ENCODE data around the gene PACRG. TPM values are rescaled to one million over a fixed set of nuclear protein-coding genes. Genes with fewer than 3 reads are reported as not detected.

The PACRG gene
- total RNA-seq, 1 donor = 1.4 TPM

DNA sequence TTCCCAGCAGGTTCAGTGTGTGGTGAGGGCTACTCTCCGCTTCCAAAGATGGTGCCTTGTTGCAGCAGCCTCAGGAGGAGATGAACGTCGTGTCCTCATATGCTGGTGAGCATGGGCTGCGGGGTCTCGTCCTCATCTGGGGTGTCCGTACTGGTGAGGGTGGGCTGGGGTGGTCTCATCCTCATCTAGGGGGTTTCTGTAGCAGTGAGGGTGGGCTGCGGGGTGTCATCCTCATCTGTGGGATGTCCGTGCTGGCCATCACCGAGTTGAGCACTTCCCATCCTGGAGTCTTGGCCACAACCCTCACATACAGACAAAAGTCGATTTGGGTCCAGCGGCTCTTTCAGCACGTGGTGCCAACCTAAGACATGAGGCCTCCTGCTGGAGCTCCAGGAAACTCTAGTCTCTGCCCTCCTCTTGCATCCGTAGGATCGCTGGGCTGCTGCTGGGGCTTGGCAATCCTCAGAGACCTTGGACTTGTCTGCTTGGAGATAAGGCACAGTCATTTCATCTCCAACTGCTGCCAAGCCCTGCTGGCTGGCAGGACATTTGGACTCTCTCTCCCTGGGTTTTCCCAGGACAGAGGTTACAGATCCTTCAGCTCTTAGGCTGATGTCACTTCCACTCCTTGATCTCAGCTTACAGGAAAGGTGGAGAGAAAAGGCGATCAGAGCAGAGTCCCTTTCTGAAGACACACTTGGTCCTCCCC lies 160.4 kb downstream of the PACRG start:
- H3K4me1 ChIP-seq (ENCODE audit: insufficient read depth, low read length) = no peaks in the 10 kb centered on the region
- TF ChIP-seq, protein P1, sequence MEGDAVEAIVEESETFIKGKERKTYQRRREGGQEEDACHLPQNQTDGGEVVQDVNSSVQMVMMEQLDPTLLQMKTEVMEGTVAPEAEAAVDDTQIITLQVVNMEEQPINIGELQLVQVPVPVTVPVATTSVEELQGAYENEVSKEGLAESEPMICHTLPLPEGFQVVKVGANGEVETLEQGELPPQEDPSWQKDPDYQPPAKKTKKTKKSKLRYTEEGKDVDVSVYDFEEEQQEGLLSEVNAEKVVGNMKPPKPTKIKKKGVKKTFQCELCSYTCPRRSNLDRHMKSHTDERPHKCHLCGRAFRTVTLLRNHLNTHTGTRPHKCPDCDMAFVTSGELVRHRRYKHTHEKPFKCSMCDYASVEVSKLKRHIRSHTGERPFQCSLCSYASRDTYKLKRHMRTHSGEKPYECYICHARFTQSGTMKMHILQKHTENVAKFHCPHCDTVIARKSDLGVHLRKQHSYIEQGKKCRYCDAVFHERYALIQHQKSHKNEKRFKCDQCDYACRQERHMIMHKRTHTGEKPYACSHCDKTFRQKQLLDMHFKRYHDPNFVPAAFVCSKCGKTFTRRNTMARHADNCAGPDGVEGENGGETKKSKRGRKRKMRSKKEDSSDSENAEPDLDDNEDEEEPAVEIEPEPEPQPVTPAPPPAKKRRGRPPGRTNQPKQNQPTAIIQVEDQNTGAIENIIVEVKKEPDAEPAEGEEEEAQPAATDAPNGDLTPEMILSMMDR (IDR thresholded peaks at IDR 0.05; ENCODE audit: extremely low read depth, low read depth, low read length) = no peak
- no peaks in the 10 kb centered on the region for H3K36me3 ChIP-seq (ENCODE audit: insufficient read depth, low read length)
- H3K27me3 ChIP-seq (ENCODE audit: insufficient read depth, low read length) = no peaks in the 10 kb centered on the region
- no peaks in the 10 kb centered on the region for H4K20me1 ChIP-seq (ENCODE audit: insufficient read depth, low read length)
- no peak overlapping the region for H2AFZ ChIP-seq (ENCODE audit: low read length)
- H3K4me3 ChIP-seq (ENCODE audit: insufficient read depth, low read length) = no peak overlapping the region
- H3K79me2 ChIP-seq (ENCODE audit: insufficient read depth, low read length) = no peaks in the 10 kb centered on the region
- no peaks in the 10 kb centered on the region for H3K9me3 ChIP-seq (ENCODE audit: low read depth, low read length)
- no peak overlapping the region for H3K27ac ChIP-seq (ENCODE audit: low read depth, low read length)
- DNase-seq (ENCODE audit: insufficient read length, low spot score, missing footprints) = no peak
- H3K4me2 ChIP-seq (ENCODE audit: insufficient read depth, low read length) = no peak overlapping the region

DNA sequence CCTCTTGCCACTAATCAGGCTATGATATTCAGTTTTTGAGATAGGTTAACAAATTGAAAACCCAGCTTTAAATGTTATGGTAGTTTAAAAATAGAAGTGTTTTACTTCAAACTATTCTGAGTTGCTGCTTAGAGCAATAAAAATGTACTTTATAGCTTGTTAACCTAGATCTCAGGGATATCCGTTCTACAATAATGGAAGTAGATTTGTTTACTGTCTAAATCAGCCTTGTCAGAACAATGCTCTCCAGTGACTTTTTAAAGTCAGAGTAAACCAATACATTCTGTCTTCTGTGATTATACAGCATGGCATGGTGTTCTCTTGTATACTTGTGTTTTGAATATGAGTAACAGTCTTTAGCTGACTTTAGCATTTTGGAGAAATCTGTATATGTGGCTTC lies 161.5 kb downstream of the PACRG start:
- H3K4me1 ChIP-seq (ENCODE audit: insufficient read depth, low read length) = no peaks in the 10 kb centered on the region
- no peaks in the 10 kb centered on the region for H3K27me3 ChIP-seq (ENCODE audit: insufficient read depth, low read length)
- TF ChIP-seq, protein P1 (IDR thresholded peaks at IDR 0.05; ENCODE audit: extremely low read depth, low read depth, low read length) = no peak
- no peak overlapping the region for H2AFZ ChIP-seq (ENCODE audit: low read length)
- H3K27ac ChIP-seq (ENCODE audit: low read depth, low read length) = no peak overlapping the region
- H4K20me1 ChIP-seq (ENCODE audit: insufficient read depth, low read length) = no peaks in the 10 kb centered on the region
- H3K4me3 ChIP-seq (ENCODE audit: insufficient read depth, low read length) = no peak overlapping the region
- H3K9me3 ChIP-seq (ENCODE audit: low read depth, low read length) = no peaks in the 10 kb centered on the region
- no peak overlapping the region for H3K4me2 ChIP-seq (ENCODE audit: insufficient read depth, low read length)
- DNase-seq (ENCODE audit: insufficient read length, low spot score, missing footprints) = no peak
- H3K79me2 ChIP-seq (ENCODE audit: insufficient read depth, low read length) = no peaks in the 10 kb centered on the region
- no peaks in the 10 kb centered on the region for H3K36me3 ChIP-seq (ENCODE audit: insufficient read depth, low read length)

DNA sequence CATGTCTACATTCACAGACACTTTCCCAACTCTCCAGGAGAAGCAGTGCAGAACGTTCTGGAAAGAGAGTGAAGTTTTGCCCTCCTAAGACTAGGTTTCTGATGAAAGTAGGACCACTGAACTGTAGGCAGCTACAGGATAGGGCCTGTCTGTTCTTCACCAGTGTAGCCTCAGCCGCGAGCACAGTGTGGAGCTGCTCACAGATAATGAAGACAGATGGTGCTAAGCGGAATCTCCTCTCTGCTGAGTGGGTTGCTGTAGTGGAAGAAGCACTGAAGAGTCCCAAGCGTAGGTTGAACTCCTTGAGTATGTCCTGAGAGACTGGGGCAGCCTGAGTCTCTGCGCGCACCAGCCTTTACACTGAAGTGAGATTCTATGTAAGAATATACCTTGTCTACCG lies 170.2 kb downstream of the PACRG start:
- no peaks in the 10 kb centered on the region for H4K20me1 ChIP-seq (ENCODE audit: insufficient read depth, low read length)
- no peaks in the 10 kb centered on the region for H3K79me2 ChIP-seq (ENCODE audit: insufficient read depth, low read length)
- no peaks in the 10 kb centered on the region for H3K4me1 ChIP-seq (ENCODE audit: insufficient read depth, low read length)
- H2AFZ ChIP-seq (ENCODE audit: low read length) = no peak overlapping the region
- TF ChIP-seq, protein P1 (IDR thresholded peaks at IDR 0.05; ENCODE audit: extremely low read depth, low read depth, low read length) = no peak
- H3K36me3 ChIP-seq (ENCODE audit: insufficient read depth, low read length) = no peaks in the 10 kb centered on the region
- H3K9me3 ChIP-seq (ENCODE audit: low read depth, low read length) = no peaks in the 10 kb centered on the region
- no peak for DNase-seq (ENCODE audit: insufficient read length, low spot score, missing footprints)
- no peak overlapping the region for H3K27ac ChIP-seq (ENCODE audit: low read depth, low read length)
- H3K4me3 ChIP-seq (ENCODE audit: insufficient read depth, low read length) = no peak overlapping the region
- H3K4me2 ChIP-seq (ENCODE audit: insufficient read depth, low read length) = no peak overlapping the region
- H3K27me3 ChIP-seq (ENCODE audit: insufficient read depth, low read length) = no peaks in the 10 kb centered on the region

DNA sequence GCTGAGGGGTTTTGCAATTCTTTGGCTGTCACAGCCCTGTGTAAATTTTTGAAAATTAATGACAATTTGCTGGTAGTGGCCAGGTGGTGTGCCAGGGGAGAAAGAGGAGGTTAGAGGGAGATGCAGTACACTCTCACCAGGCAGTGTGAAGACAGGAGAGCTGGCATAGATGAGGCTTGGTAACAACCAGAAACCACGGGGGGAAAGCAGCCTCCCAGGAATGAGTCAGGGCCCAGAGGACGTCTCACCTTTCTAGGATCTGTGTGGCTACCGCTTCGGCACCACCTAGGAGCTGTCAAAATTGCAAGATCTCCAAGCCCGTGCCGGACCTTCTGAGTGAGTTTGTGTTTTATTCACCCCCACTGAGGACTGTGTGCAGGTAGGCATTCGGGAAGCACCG lies 171.4 kb downstream of the PACRG start:
- no peaks in the 10 kb centered on the region for H3K27me3 ChIP-seq (ENCODE audit: insufficient read depth, low read length)
- no peak for DNase-seq (ENCODE audit: insufficient read length, low spot score, missing footprints)
- no peak overlapping the region for H3K27ac ChIP-seq (ENCODE audit: low read depth, low read length)
- H3K79me2 ChIP-seq (ENCODE audit: insufficient read depth, low read length) = no peaks in the 10 kb centered on the region
- no peaks in the 10 kb centered on the region for H3K9me3 ChIP-seq (ENCODE audit: low read depth, low read length)
- no peak overlapping the region for H3K4me3 ChIP-seq (ENCODE audit: insufficient read depth, low read length)
- TF ChIP-seq, protein P1 (IDR thresholded peaks at IDR 0.05; ENCODE audit: extremely low read depth, low read depth, low read length) = no peak
- no peak overlapping the region for H3K4me2 ChIP-seq (ENCODE audit: insufficient read depth, low read length)
- H2AFZ ChIP-seq (ENCODE audit: low read length) = no peak overlapping the region
- no peaks in the 10 kb centered on the region for H3K36me3 ChIP-seq (ENCODE audit: insufficient read depth, low read length)
- no peaks in the 10 kb centered on the region for H4K20me1 ChIP-seq (ENCODE audit: insufficient read depth, low read length)
- no peaks in the 10 kb centered on the region for H3K4me1 ChIP-seq (ENCODE audit: insufficient read depth, low read length)
